Skeletal muscle satellite cell (primary cell): ENCODE measurements around the gene LSM14B.

ENCODE experiments used
- H3K27me3 ChIP-seq: 2 replicates; pipeline ENCODE4 v1.7.0; 2013; ENCODE audit warnings: low read length; ENCODE audit not compliant: control insufficient read depth, insufficient read depth
- H3K36me3 ChIP-seq: 2 replicates; pipeline ENCODE4 v1.7.0; 2013; ENCODE audit warnings: mild to moderate bottlenecking, control low read depth, low read length; ENCODE audit not compliant: insufficient read depth
- H3K4me1 ChIP-seq: 2 replicates; pipeline ENCODE4 v1.7.0; 2013; ENCODE audit warnings: low read length; ENCODE audit not compliant: control insufficient read depth, insufficient read depth
- H3K4me2 ChIP-seq: 2 replicates; pipeline ENCODE4 v1.7.0; 2013; ENCODE audit warnings: mild to moderate bottlenecking, low read length
- H3K4me3 ChIP-seq: 2 replicates; pipeline ENCODE4 v1.7.0; 2013; ENCODE audit warnings: low read length
- H3K9ac ChIP-seq: 2 replicates; pipeline ENCODE4 v1.7.0; 2013; ENCODE audit warnings: mild to moderate bottlenecking, low read depth, low read length, moderate library complexity
- H3K9me3 ChIP-seq: replicated peaks from 2 replicates; pipeline ENCODE4 v1.7.0; 2013; ENCODE audit warnings: mild to moderate bottlenecking, control low read depth, low read length

The LSM14B gene

GRCh38 chr20:62126141-62126540 is 3.9 kb downstream of the LSM14B start:
- no peaks in the 10 kb centered on the region for H3K9me3 ChIP-seq
- no peak overlapping the region for H3K4me3 ChIP-seq
- no peak overlapping the region for H3K4me2 ChIP-seq
- no peaks in the 10 kb centered on the region for H3K27me3 ChIP-seq
- H3K9ac ChIP-seq: no peak overlapping the region
- peaks cover 15% of the 10 kb centered on the region for H3K4me1 ChIP-seq
- peaks cover 65% of the 10 kb centered on the region for H3K36me3 ChIP-seq

- Histone ChIP-seq H3K36me3 (peaks cover 82% of the 10 kb centered on the region), H3K27me3 (no peaks in the 10 kb centered on the region), H3K9me3 (no peaks in the 10 kb centered on the region), H3K4me2 (no peak overlapping the region), H3K4me1 (peaks cover 15% of the 10 kb centered on the region), H3K9ac (no peak overlapping the region), H3K4me3 (no peak overlapping the region)
Measured at GRCh38 chr20:62127799-62128198, 5.5 kb downstream of the LSM14B start.

GRCh38 chr20:62128502-62128901 is 6.2 kb downstream of the LSM14B start:
- peaks cover 10% of the 10 kb centered on the region for H3K4me1 ChIP-seq
- H3K4me3 ChIP-seq: no peak overlapping the region
- peaks cover 88% of the 10 kb centered on the region for H3K36me3 ChIP-seq
- no peak overlapping the region for H3K9ac ChIP-seq
- no peaks in the 10 kb centered on the region for H3K27me3 ChIP-seq
- H3K4me2 ChIP-seq: no peak overlapping the region
- H3K9me3 ChIP-seq: no peaks in the 10 kb centered on the region

- Histone ChIP-seq H3K27me3 (no peaks in the 10 kb centered on the region), H3K4me2 (no peak overlapping the region), H3K9me3 (no peaks in the 10 kb centered on the region), H3K4me3 (no peak overlapping the region), H3K4me1 (peaks cover 4% of the 10 kb centered on the region), H3K9ac (no peak overlapping the region), H3K36me3 (peaks cover 93% of the 10 kb centered on the region)
Measured at GRCh38 chr20:62129731-62130531, 7.7 kb downstream of the LSM14B start.

DNA sequence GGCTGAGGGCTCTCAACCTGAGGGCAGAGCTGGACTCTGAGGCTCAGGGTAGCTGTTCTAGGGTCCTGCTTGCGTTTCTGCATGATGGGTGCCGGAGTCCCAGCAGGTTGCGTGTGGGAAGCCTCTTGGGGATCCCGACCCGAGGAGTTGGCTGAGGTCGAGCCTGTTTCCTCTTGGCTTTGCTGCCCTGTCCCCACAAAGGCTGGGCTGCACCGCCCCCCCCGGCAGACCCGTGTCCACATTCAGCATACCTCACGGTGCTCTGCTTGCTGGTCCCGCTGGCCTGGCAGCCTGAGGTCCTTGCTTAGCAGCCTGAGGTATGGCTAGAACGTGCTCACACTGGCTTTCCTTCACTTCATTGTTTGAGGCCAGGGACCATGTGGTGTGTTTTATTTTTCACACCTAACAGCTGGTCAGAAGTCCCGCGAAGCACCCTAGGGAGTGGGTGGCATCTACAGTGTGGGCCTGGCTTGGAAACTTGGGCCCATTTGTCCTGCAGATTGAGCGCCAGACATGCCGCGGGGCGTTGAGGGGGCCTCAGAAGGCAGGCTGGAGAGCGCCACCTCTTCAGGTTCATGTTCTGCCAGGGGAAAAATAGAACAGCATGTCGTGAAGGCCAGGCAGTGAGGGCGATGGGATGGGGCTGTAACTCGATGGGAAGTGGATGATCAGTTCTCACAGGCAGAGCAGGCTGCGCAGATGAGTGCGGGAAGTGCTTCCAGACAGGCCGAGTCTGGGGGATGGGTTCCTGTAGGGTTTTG is 9.5 kb downstream of the LSM14B start:
- Histone ChIP-seq H3K36me3 (peaks cover 95% of the 10 kb centered on the region), H3K4me1 (peaks cover 11% of the 10 kb centered on the region), H3K9ac (no peak overlapping the region), H3K4me3 (no peak overlapping the region), H3K27me3 (no peaks in the 10 kb centered on the region), H3K9me3 (no peaks in the 10 kb centered on the region), H3K4me2 (no peak overlapping the region)

GRCh38 chr20:62132421-62132820 is 10.1 kb downstream of the LSM14B start:
- H3K4me1 ChIP-seq: peaks cover 11% of the 10 kb centered on the region
- H3K4me2 ChIP-seq: no peak overlapping the region
- H3K9me3 ChIP-seq: no peaks in the 10 kb centered on the region
- no peak overlapping the region for H3K4me3 ChIP-seq
- H3K36me3 ChIP-seq: peaks cover 94% of the 10 kb centered on the region
- no peaks in the 10 kb centered on the region for H3K27me3 ChIP-seq
- no peak overlapping the region for H3K9ac ChIP-seq

- H3K4me3 ChIP-seq: no peak overlapping the region
- H3K9me3 ChIP-seq: no peaks in the 10 kb centered on the region
- H3K4me1 ChIP-seq: peaks cover 11% of the 10 kb centered on the region
- H3K9ac ChIP-seq: no peak overlapping the region
- no peak overlapping the region for H3K4me2 ChIP-seq
- peaks cover 94% of the 10 kb centered on the region for H3K36me3 ChIP-seq
- H3K27me3 ChIP-seq: no peaks in the 10 kb centered on the region
Measured at GRCh38 chr20:62133051-62133845, 11.0 kb downstream of the LSM14B start.

DNA sequence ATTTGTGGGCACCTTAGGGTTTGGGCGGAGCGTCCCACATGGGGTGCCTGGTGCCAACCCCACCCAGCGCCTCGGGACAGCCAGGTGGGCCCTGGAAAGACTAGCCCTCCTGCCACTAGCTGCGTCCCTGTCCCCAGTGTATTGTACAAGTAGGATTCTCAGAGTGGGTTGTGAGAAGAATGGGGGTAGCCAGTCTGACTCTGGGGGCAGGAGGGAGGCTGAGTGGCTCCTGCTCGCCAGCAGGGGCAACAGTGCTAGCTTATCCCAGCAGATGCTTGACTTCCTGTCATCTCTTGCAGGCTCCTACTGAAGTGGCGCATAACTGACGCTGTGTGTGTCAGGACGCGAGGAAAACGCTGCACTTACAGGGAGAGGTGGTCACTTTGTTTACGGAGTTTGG is 11.6 kb downstream of the LSM14B start:
- H3K27me3 ChIP-seq: no peaks in the 10 kb centered on the region
- H3K4me2 ChIP-seq: no peak overlapping the region
- H3K9ac ChIP-seq: no peak overlapping the region
- no peaks in the 10 kb centered on the region for H3K9me3 ChIP-seq
- H3K36me3 ChIP-seq: peaks cover 93% of the 10 kb centered on the region
- H3K4me1 ChIP-seq: peaks cover 11% of the 10 kb centered on the region
- H3K4me3 ChIP-seq: no peak overlapping the region

- H3K9ac ChIP-seq: no peak overlapping the region
- peaks cover 11% of the 10 kb centered on the region for H3K4me1 ChIP-seq
- no peak overlapping the region for H3K4me2 ChIP-seq
- no peak overlapping the region for H3K4me3 ChIP-seq
- H3K9me3 ChIP-seq: no peaks in the 10 kb centered on the region
- no peaks in the 10 kb centered on the region for H3K27me3 ChIP-seq
- H3K36me3 ChIP-seq: peaks cover 93% of the 10 kb centered on the region
Measured at GRCh38 chr20:62134735-62135231, 12.5 kb downstream of the LSM14B start.

DNA sequence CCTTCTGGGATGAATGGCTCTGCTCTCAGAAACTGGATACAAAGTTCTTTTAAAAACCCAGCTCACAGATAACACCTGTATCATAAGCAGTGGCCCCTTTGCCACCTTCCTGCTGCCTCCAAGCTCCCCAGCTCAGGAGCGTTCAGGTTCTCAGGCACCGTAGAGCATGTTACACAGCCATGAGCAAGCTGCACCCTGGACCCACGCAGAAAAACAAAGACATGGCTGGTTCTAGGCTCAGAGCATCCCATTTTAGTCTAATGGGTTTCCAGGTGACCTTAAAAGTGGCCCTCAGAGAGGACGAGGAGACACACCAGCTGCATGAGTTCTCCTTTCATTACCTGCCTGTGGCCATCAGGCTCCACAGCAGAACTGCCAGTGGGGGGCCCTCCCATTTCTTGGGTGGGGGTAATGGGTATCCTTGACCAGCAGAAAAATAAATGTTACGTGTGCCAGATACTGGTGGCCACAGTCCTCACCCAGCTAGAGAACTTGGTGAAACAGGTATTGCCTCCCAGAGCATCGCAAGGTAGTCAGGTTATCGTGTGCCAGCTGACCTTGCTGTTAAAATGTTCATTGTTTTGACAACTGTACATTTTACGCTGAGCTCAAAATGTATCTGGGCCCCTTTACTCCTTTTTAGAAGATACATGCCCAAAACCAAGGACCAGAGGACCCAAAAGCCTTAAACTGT is 13.4 kb downstream of the LSM14B start:
- Histone ChIP-seq H3K4me1 (peaks cover 11% of the 10 kb centered on the region), H3K4me3 (no peak overlapping the region), H3K36me3 (peaks cover 94% of the 10 kb centered on the region), H3K9ac (no peak overlapping the region), H3K9me3 (no peaks in the 10 kb centered on the region), H3K27me3 (no peaks in the 10 kb centered on the region), H3K4me2 (no peak overlapping the region)
